ENCODE measurements around the gene MCL1.

DNA sequence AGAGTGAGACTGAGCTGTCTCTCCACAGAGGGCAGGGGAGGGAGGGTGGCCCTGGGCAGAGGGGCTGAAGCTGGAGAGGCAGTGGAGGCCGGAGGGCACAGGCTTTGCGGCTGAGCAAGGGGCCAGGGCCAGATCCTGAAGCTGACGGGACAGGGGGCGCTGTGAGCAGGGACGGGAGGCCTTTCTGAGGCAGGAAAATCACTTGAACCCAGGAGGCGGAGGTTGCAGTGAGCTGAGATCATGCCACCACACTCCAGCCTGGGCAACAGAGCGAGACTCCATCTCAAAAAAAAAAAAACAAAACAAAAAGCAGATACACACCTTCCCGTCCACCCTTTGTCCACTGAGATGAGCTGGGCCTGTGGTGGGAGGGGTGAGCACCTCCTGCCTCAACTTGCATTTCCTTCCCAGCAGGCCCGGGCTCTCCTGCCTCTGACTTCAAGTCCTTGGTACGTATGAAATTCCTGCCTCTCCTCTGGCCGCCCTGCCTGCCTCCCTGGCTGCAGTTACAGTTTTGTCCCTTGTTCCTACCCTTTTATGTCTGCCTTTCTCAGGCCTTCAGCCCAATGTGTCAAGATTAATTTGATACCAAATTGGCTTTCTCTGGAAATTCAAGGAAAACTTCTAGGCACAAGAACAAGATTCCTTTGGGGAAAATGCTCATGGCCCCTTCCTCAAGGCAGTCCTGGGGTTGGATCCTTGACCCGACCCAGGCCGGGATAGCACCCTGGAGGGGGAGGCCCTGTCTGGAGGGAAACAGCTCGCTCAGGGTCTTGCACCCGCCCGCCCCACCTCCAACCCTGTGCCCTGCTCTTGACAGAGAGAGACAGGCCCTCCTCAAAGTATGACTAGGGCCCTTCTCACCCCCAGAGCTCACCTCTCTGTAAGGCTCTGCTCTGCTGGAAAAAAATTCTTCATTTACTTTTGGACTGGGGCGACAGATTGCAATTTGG, 41.4 kb downstream of the MCL1 start:
- TF ChIP-seq CTCF (conservative IDR thresholded peaks at IDR 0.05) = no peak
- TF ChIP-seq ZFX (IDR thresholded peaks at IDR 0.05) = no peak

Measured in C4-2B (cell line).